ENCODE results near the gene CABP4. TPM values are rescaled to one million over a fixed set of nuclear protein-coding genes. Genes with fewer than 3 reads are reported as not detected.

The CABP4 gene
- total RNA-seq, 1 donor from 2014 or later: 0.96 TPM

DNA sequence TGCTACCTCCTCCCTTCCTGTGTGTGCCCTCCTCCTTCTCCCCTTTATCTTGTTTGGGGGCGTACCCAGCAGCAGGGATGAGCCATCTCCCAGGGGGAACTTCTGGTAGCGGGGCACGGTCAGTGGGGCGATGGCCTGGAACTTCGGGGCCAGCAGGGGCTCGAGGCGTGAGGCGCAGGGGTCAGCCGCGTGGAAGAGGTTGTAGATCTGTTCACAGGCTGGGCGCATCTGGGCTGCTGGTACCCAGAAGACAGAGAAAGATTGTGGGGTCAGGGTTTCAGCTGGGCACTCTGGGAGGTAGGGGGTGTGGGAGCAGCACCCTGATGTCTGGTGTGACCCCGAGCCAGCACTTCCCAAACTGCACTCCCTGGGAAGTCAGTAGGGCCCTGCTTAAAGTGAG, 41.0 kb downstream of the CABP4 start:
- DNase-seq (ENCODE audit: low spot score): no peak

DNA sequence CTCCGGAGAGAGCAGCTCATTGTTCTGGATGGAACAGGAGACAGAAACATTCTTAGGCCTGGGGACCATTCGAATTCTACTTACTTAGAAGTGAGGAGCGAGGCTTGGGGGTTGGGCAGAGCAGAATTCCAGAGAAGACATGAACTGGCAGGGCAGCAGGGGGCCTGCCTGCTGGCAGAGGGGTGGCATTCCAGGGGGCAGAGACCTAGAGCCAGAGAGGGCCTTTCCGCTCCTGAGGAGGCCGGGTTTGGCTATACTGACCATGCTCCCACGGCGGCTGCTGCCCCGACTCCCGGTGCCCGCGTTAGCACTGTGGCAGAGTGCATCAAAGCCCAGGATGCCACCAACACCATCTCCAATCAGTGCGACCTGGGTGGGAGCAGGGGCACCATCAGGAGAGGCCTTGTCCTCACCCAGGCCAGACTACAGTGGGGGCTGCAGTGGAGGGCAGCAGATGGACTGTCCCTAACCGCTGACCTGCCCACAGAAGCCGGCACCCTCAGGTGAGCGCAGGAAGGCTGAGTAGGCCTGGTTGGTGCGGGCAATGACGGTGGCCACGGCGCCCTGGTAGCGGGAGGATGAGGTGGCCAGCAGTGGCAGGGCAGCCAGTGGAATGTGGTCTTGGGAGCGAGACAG, 42.6 kb downstream of the CABP4 start:
- DNase-seq (ENCODE audit: low spot score): no peak

DNA sequence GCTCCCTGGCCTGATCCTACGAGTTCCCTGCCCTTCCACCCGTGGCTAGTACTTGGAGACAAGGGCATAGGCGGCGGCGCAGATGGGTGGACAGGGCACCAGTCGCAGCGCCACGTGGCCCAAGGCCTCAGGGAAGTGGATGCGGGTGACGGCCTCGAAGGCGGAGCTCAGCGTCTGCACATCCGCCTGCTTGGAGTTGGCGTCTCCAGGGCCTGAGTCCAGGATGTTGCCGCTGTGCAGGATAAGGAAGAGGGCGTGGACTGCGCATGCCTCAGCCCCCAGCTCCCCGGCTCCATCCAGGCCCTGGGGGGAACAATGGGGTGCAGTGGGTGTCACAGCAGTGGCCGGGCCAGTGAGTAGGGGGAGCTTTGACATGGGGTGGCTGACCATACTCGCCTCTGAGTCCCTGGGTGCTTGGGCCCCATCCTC, 43.4 kb downstream of the CABP4 start:
- DNase-seq (ENCODE audit: low spot score): no peak

DNA sequence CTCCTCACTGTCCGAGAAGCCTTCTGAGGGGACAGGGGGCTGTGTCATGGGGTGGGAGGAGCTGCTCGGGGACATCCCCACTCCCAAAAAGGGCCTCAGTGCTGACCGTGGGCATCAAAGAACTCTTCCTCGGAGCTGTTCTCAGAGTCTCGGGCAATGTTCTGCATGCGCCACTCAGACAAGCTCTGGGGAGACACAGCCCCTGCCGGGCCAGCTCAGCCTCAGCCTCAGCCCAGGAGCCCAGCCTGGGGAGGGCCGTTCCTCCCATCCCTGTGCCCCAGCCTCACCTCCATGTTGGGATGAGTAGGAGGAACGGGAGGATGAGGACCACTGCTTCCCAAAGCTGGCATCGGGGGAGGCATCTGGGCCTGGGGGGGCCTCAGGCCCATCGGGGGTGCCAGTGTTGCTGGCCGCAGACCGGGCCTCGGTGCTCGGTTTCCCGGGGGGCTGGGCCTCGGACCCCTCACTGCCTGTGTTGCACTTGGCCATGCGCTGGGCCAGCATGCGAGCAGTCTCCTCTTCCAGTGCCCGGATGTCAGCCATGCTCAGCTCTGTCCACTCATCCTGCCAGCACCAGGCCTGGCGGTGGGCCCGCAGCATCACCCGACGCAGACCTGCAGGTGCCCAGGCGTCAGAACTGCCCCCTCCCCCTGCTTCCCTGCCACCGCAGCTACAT, 44.8 kb downstream of the CABP4 start:
- no peak for DNase-seq (ENCODE audit: low spot score)

DNA sequence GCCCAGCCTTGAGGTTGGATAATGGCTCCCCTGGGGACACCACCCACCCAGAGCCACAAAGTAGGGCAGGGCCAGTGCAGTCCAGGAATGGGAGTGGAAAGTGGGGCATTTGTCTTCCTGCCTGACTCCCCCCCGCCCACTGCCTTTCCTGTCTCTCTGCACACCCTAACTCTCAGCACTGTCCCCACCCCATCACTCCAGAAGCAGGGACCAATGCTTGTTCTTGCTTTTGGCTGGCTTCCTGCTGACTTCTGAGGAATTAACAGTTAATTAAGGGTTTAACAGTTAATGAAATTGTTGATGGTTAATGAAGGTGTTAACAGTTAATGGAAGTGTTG, 45.3 kb downstream of the CABP4 start:
- DNase-seq (ENCODE audit: low spot score): no peak

DNA sequence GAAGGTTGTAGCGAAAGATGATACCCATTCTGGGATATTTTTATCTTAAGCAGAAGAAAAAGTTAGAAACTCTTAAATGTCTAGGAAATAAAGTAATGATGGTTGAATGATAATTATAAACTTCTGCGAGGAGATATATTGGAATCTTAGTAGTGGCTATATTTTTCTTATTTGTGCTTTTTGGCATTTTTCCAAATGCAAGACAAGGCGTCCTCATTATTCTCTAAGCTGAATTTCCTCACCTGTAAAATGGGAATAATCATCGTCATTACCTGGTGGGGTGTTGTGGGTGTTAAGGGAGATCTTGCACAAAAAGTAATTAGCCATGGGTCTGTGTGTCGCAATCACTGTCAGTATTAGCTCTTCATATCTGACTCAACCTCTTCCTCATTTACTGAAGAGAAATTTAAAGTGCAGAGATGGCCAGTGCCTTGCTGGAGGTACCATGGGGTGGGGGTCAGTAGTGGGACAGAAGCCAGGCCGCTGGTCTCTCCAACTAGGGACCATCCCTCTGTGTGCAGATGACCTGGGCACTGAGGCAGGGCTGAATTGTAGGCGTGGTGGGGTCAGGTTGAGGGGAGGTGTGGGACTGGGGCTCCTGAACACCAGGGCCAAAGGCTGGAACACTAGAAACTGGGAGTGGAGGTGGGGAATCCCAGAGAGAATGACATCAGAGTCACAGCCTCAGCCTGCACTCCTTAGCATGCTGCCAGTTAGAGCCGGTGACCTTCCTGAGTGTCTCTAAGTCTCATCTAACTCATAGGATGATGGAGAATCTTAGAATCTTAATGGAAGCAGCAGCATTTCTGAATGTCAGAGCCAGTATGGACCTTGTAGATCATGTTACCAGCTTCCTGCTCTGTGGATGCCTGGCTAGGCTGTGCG, 45.9 kb downstream of the CABP4 start:
- no peak for DNase-seq (ENCODE audit: low spot score)

DNA sequence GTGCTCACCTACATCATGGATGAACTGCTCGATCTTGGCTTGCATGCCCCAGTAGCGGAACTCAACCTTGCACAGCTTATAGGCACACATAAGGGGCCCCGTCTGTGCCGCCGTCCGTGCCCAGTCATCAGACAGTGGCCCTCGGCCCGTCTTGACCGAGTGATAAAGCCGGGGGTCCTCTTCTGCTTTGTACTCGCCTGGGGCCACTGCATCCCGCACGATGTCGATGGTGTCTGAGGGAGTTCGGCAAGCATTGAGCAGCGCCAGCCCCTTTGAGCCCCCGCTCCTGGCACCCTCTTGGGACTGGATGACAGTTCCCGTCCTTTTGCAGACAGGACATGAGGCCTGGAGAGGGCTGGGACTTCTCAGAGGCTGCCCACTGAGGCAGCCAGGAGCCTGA, 46.7 kb downstream of the CABP4 start:
- DNase-seq (ENCODE audit: low spot score): no peak

DNA sequence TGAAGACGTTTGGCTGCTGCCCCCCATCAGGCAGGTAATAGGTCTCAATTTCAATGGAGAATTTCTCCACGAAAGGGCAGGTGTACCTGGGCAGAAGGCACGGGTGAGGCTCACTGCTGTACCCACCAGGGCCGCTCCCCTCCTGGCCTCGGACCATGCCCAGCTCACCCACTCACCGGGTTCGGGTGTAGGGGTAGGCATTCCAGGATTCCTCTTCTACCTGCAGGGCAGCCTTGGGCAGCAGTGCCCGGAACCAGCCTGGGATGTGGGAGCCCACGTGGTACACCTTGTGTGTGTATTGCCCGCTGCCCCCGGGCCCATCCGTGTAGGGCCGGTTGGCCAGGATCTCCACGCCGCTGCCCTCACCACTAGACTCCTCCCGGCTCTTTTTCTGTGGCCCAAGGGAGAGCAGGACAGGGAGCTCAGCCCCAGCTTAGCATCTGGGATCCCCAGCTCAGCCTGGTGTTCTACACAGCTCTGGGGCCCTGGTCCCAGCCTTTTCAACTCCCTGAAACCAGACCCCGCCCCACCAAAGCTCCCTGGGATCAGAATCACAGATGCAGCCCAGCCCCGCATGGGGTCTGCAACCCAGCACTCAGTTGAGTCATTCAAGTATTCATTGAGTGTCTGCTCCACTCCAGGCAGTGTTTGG, 47.3 kb downstream of the CABP4 start:
- DNase-seq (ENCODE audit: low spot score): no peak

DNA sequence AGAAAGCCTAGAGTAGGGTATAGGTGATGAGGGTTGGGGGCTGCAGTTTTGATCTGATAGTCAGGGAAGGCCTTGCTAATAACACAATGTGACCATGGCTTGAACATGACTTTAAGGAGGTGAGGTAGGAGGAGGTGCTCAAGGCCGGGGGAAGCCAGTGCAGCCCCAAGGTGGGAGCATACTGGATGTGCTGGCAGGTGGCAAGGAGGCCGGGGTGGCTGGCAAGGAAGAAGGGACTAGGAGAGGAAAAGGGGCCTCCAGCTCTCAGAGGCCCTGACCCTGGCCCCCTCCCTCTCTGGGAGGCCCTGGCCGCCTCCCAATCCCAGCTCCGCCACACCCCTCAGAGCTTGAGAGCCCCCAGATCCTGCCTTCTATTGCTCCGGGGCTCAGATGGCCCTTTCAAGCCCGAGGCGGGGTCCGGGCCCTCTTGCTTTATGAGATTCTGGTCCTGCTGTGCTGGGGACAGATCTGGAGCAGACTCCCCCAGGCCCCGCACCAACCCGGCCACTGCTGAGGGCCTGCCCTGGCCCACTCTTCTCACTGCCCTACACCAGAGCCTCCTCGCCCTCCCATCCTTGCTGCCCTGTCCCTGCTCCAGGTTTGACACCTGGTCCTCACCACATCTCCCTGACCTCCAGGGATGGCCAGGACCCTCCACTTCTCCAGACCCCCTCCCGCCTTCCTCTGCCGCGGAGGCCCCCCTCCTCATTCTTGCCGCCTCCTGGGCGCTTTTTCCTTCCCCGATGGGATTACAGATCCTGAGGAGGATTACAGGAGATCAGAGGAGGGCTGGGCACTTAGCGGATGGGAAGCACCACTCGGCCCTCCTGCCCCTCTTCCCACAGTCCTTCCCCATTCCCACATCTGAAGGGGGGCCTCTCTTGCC, 48.2 kb downstream of the CABP4 start:
- no peak for DNase-seq (ENCODE audit: low spot score)

DNA sequence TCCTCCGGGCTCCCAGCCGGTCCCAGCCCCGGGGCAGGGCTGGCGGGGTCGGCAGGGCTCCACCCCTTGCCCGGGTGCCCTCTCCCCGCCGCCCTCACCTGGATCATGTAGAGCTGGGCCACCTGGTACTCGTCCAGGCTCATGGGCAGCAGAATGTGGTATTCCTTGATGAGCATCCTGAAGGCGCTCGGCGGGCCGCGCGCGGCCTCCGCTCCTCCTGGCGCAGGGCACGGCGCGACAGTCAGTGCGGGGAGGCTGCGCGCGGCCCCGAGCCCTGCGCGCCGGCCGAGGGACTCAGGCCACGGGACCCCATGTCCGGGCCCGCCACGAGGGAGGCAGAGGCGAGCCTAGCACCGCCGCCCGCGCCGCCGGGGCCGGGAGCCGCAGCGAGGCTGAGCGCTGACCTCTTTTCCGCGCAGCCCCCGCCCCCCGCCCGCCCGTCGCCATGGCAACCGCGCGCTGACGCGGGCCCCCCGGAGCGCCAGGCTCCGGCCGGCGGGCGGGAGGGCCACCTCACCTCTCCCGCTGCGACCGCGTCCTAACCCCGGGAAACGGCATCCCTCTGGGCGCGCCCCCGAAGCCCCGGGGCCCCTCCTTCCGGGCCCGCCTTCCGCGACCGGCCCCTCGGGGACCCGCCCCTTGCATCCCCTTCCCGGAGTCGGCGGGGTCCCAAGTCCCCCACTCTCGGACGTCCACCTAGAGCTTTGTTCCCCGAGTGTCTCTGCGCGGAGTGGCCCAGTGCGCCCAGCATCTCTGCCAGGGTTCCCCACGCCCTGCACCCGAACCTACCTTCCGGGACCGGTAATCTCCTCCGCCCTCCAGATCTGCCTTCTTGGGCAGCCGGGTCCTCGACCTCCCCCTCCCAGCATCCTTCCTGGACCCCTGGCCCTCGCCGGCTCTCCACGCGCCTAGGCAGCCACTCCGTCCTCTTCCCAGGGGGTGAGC, 49.1 kb downstream of the CABP4 start:
- peak; percentile 31 for DNase-seq (ENCODE audit: low spot score)

DNA sequence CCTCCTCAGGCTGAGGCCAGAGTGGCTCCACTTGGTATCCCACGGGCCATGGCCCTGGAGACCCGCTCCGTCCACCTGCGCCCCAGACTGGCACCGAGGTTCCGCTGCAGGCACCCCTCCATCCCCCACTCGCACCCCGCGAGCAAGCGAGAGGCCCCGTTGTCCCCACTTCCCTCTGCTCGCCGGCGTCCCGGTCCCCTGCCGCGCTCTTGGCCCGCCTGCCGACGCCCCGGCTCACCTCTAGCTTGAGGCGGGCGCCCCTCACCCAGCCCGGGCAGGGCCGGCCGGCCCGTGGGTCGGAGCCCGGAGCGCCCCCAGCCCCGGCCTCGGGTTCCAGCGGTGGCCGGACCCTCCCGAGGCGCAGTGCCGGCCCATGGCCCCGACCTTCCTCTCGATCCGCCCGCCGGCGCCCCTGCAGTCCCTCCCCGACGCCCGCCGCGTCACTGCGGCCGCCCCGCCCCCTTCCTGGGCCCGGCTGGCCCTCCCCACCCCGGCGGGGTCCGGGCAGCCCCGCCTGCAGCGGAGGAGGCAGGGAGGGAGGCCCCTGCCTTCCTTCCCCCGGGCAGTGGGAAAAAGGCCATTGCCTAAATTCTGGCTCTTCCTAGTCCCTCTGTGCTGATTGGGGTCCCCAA, 49.9 kb downstream of the CABP4 start, which contains the start of gene PITPNM1:
PITPNM1 (minus strand) TSS at position 414 of the 632 bp plus-strand sequence. CDS start 1,183 bp downstream, outside the sequence.
- peak; percentile 80 for DNase-seq (ENCODE audit: low spot score)

DNA sequence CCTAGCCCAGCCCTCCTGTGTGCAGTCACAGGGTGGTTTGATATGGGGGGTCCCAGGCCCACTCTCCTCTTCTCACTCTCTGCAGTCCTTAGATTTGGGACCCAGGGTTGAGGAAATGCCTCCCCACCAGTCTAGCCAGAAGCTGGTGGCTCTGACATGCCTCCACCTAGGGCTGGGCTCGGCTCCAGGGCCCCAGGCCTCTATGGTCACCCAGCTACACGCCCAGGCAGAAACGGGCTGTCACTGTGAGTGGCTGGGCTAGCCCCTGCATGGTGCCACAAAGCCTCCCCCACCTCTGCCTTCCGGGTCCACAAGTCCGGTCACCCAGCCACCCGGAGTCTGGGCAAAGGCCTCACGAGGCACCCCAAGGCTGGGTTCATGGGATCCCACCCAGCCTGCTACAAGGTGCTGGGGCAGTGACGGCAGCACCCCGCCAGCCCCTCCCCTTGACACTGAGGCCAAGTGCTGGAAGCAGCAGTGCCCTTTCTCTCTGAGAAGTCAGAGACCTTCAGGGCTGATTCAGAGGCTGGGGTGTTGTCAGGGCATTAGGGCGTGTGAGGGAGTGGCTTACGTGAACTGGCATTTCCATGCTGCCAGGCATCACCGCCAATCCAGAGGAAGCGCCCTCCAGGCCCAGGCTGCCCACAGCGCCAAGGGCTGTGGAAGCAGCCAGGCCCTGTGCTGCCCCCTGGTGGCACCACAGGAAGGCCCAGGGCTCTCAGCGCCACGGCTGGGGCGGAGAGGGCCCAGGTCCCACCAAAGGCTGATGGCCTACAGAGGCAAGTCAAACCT, 50.6 kb downstream of the CABP4 start:
- DNase-seq (ENCODE audit: low spot score): peak; percentile 90

DNA sequence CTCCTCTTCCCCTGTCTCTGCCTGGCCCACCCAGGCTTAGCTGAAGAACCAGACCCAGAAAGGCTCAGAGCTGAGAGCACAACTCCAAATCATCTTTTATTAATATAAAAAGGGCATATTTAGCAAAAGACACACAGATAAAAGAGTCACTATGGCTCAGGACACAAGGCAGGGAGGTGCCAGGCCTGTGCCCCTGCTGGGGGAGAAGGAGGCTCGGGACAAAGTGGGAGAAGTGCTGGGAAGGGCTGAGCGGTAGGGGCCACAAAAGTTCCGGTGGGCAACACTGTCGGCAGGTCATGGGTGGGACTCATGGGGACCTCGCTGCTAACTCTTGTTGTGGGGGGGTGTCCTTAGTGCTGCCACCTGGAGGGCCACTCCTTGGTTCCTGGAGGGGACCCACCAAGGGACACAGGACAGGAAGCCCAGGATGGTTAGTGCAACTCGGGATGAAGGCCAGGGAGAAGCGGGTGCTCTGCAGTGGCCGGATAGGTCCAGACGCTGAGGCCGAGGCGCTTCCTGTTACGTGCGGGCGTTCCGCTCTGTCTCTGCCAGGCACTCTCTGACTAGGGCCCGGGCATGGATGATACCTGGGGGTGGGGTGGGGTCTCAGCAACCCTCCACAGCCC, 51.4 kb downstream of the CABP4 start:
- DNase-seq (ENCODE audit: low spot score): no peak

DNA sequence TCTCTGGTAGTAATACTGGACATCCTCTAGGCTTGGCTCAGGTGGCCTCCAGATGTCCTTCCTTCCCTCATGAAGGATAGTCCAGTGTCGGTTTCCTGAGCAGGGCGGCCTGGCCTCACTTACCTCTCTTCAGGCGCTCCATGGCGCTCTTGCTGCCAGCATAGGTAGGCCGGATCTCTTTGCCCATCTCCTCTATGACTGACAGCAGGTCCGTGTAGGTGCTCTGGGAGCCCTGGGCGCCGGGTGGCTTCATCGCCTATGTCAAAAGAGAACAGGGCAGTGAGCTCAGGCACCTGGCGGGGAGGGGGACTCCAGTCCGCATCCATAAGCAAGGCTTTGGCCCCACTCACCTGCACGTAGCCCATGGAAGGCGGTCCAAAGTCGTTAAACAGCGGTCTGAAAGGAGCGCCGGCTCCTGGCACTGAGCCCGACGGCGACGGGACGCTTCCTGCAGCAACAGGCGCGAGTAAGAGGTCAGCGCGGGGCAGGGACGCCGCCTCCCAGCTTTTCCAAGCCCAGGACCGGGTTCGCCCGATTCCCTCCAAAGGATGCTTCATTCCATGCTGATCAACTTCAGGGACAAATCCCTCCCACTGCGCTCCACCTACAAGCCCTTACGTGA, 52.2 kb downstream of the CABP4 start:
- DNase-seq (ENCODE audit: low spot score): no peak

DNA sequence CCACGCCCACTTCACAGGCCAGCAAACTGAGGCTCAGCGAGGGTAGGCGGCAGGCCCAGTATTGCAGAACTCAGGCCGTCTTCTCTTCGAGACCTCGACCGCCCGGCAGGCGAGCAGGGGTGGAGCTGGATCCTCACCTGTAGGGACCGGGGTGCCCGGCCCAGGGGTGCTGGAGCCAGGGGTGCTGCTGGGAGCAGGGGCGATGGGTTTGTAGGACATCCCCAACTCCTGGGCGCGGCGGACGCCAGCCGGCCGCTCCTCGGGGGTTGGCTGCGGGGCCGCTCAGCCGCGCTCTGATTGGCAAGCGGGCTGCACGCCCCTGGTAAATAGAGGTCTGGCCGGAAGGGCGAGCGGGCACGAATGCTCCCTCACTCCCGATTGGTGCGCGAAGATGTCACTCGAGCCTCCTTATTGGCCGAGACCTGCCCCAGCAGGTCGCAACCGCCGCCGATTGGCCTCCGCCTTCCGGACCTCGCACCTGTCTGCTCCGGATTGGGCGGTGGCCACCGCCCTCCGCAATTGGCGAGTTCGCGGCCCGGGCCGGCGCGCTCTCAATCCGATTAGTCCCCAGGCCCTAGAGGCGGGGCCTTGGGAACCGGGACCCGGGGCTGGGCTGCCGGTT, 52.8 kb downstream of the CABP4 start, which contains the start of gene CDK2AP2:
CDK2AP2 (minus strand) TSS at position 299 of the 622 bp plus-strand sequence; CDS start at position 219, 80 bp downstream.
- peak; percentile 98 for DNase-seq (ENCODE audit: low spot score)

DNA sequence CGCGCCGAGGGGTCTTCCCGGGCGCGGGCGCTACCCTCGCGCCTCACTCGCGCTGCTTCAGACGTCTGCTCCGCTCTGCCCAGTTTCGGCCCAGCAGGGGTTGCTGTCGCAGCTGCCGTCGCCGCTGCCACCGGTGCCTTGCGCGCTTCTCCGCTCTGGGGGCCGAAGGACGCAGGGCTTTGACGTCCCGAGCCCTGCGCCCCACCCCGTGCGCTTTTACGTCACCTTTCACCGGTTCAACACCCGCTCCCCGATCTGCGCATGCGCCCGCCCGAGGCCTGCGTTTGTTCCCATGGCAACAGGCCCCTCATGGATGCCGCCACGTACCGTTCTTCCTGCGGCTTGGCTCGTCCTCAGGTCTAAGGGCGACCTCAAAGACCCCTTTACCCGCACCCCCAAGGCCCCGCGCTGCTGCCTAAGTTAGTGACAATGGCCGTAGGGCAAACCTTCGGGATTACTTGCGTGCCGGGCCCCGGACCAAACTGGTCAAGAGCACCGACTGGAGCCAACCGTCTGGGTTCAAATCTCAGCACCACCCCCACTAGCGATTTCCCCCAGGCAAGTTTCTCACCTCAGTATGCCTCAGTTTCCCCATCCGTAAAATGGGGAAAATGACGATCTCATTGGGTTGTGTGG, 53.5 kb downstream of the CABP4 start:
- peak; percentile 98 for DNase-seq (ENCODE audit: low spot score)

DNA sequence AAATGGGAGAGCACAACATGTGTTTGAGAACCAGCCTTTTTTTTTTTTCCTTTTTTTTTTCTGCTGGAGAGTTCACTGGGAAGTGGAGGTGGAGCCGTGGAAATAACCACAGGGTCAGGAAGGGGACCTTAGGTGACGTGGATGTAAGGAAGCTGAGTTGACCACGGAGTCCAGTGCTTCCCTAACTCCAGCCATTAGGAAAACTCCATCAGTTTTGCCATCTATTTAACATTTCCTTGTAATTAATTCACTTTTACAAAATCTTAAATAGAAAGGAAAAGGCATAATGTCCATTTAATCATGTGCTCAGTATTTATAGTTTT, 54.8 kb downstream of the CABP4 start:
- DNase-seq (ENCODE audit: low spot score): no peak
